Chondrocyte (in vitro differentiated cells): ENCODE measurements around the gene CHPF. TPM values are rescaled to one million over a fixed set of nuclear protein-coding genes. Genes with fewer than 3 reads are reported as not detected.

Experiments used
- DNase-seq: peaks from one replicate; pipeline ENCODE4 v3.0.0; 2021; ENCODE audit warnings: mixed read lengths, low spot score
- H3K27ac Mint-ChIP-seq: one replicate; pipeline ENCODE4 v1.8.0; 2021; ENCODE audit warnings: mild to moderate bottlenecking, moderate library complexity, mixed read lengths; ENCODE audit not compliant: unreplicated experiment
- H3K27me3 Mint-ChIP-seq: 2 replicates; pipeline ENCODE4 v1.8.0; 2021; ENCODE audit warnings: low read depth, mixed read lengths
- H3K36me3 Mint-ChIP-seq: 2 replicates; pipeline ENCODE4 v1.8.0; 2021; ENCODE audit warnings: low read depth, mixed read lengths
- H3K4me1 Mint-ChIP-seq: 2 replicates; pipeline ENCODE4 v1.8.0; 2021; ENCODE audit warnings: low read depth, mild to moderate bottlenecking, mixed read lengths
- H3K4me3 Mint-ChIP-seq: one replicate; pipeline ENCODE4 v1.8.0; 2021; ENCODE audit warnings: mild to moderate bottlenecking, moderate library complexity, mixed read lengths; ENCODE audit not compliant: unreplicated experiment
- H3K9me3 Mint-ChIP-seq: 2 replicates; pipeline ENCODE4 v1.8.0; 2021; ENCODE audit warnings: low read depth, mixed read lengths
- CTCF ChIP-seq: fragments of 200-600 bp; sonication (generic); IDR thresholded peaks from 2 replicates; pipeline ENCODE4 v1.5.0; 2021; ENCODE audit warnings: antibody characterized with exemption, mild to moderate bottlenecking, moderate library complexity
- total RNA-seq: library from RNA; stranded (reverse); gene quantifications from 3 replicates; pipeline ENCODE4 v1.2.1, GENCODE V29; 2021

CHPF gene
- total RNA-seq, 1 donor from 2014 or later, result 276 TPM

GRCh38 chr2:219517954-219518778 lies 25.4 kb downstream of the CHPF start:
- peaks cover 42% of the 10 kb centered on the region for H3K27me3 Mint-ChIP-seq
- no peak for DNase-seq
- peaks cover 31% of the 10 kb centered on the region for H3K4me1 Mint-ChIP-seq
- H3K27ac Mint-ChIP-seq, result no peak overlapping the region
- TF ChIP-seq CTCF, result no peak
- no peaks in the 10 kb centered on the region for H3K9me3 Mint-ChIP-seq
- no peak overlapping the region for H3K4me3 Mint-ChIP-seq
- no peaks in the 10 kb centered on the region for H3K36me3 Mint-ChIP-seq

- Mint-ChIP-seq H3K36me3 (no peaks in the 10 kb centered on the region), H3K9me3 (no peaks in the 10 kb centered on the region), H3K4me3 (no peak overlapping the region), H3K27me3 (peaks cover 49% of the 10 kb centered on the region), H3K4me1 (peaks cover 28% of the 10 kb centered on the region), H3K27ac (no peak overlapping the region)
- no peak for TF ChIP-seq CTCF
- DNase-seq, result no peak
These were observed 26.7 kb downstream of the CHPF start for GRCh38 chr2:219516888-219517287.

- Mint-ChIP-seq H3K4me3 (no peak overlapping the region), H3K27ac (no peak overlapping the region), H3K4me1 (peaks cover 20% of the 10 kb centered on the region), H3K27me3 (peaks cover 55% of the 10 kb centered on the region), H3K9me3 (no peaks in the 10 kb centered on the region), H3K36me3 (no peaks in the 10 kb centered on the region)
- DNase-seq, result no peak
- TF ChIP-seq CTCF, result no peak
These were observed 27.6 kb downstream of the CHPF start for GRCh38 chr2:219515874-219516629.

GRCh38 chr2:219514836-219515235 lies 28.8 kb downstream of the CHPF start:
- peaks cover 22% of the 10 kb centered on the region for H3K4me1 Mint-ChIP-seq
- no peak for TF ChIP-seq CTCF
- H3K4me3 Mint-ChIP-seq, result no peak overlapping the region
- H3K36me3 Mint-ChIP-seq, result no peaks in the 10 kb centered on the region
- DNase-seq, result no peak
- no peak overlapping the region for H3K27ac Mint-ChIP-seq
- H3K27me3 Mint-ChIP-seq, result peaks cover 62% of the 10 kb centered on the region
- H3K9me3 Mint-ChIP-seq, result no peaks in the 10 kb centered on the region

- no peaks in the 10 kb centered on the region for H3K36me3 Mint-ChIP-seq
- peaks cover 62% of the 10 kb centered on the region for H3K27me3 Mint-ChIP-seq
- no peaks in the 10 kb centered on the region for H3K9me3 Mint-ChIP-seq
- TF ChIP-seq CTCF, result no peak
- peak within 1 kb of the TSS; percentile 66 for H3K27ac Mint-ChIP-seq
- DNase-seq, result no peak
- peak within 1 kb of the TSS; percentile 35 for H3K4me3 Mint-ChIP-seq
- H3K4me1 Mint-ChIP-seq, result peaks cover 27% of the 10 kb centered on the region
These were observed 29.3 kb downstream of the CHPF start, which contains the start of gene ASIC4 for GRCh38 chr2:219514196-219514761. Gene ASIC4, plus strand, starts transcription at chr2:219514482. Its CDS starts 243 bp downstream, at chr2:219514725.
